Measurements from ENCODE around the gene KIF1B.

Gene KIF1B

GRCh38 chr1:10242811-10243210 lies 32.4 kb downstream of the KIF1B start:
- H3K9me3 ChIP-seq (ENCODE audit: insufficient read depth, low read length) = no peaks in the 10 kb centered on the region
- no peaks in the 10 kb centered on the region for H3F3A ChIP-seq (ENCODE audit: insufficient read depth)
- H3K27ac ChIP-seq (ENCODE audit: low read depth, low read length) = no peak overlapping the region
- no peaks in the 10 kb centered on the region for H3K79me2 ChIP-seq (ENCODE audit: insufficient read depth, low read length)
- no peak for TF ChIP-seq EZH2phosphoT487 (conservative IDR thresholded peaks at IDR 0.05; ENCODE audit: low read length)
- no peak for TF ChIP-seq CTCF (IDR thresholded peaks at IDR 0.05; ENCODE audit: insufficient read depth, low read length, poor library complexity, severe bottlenecking)
- H2AFZ ChIP-seq (ENCODE audit: low read depth, low read length, severe bottlenecking) = no peak overlapping the region
- no peak overlapping the region for H3K4me3 ChIP-seq (ENCODE audit: insufficient read depth, low read length, poor library complexity, severe bottlenecking)
- no peaks in the 10 kb centered on the region for H3K27me3 ChIP-seq (ENCODE audit: low read length)
- no peaks in the 10 kb centered on the region for H3K9me2 ChIP-seq (replicated peaks; ENCODE audit: insufficient read depth, low read length)
- no peak overlapping the region for H3K9ac ChIP-seq (ENCODE audit: low read length)
- H3K36me3 ChIP-seq (ENCODE audit: low read length) = no peaks in the 10 kb centered on the region
- H3K4me2 ChIP-seq (ENCODE audit: low read depth, low read length, poor library complexity, severe bottlenecking) = no peak overlapping the region
- H4K20me1 ChIP-seq (ENCODE audit: low read depth, low read length) = no peaks in the 10 kb centered on the region

GRCh38 chr1:10245674-10246073 lies 35.3 kb downstream of the KIF1B start:
- no peaks in the 10 kb centered on the region for H3K79me2 ChIP-seq (ENCODE audit: insufficient read depth, low read length)
- H3K4me3 ChIP-seq (ENCODE audit: insufficient read depth, low read length, poor library complexity, severe bottlenecking) = no peak overlapping the region
- H3K4me2 ChIP-seq (ENCODE audit: low read depth, low read length, poor library complexity, severe bottlenecking) = no peak overlapping the region
- H3K27me3 ChIP-seq (ENCODE audit: low read length) = no peaks in the 10 kb centered on the region
- H3K9me2 ChIP-seq (replicated peaks; ENCODE audit: insufficient read depth, low read length) = no peaks in the 10 kb centered on the region
- no peaks in the 10 kb centered on the region for H3K9me3 ChIP-seq (ENCODE audit: insufficient read depth, low read length)
- H3K9ac ChIP-seq (ENCODE audit: low read length) = no peak overlapping the region
- H3F3A ChIP-seq (ENCODE audit: insufficient read depth) = no peaks in the 10 kb centered on the region
- no peak overlapping the region for H2AFZ ChIP-seq (ENCODE audit: low read depth, low read length, severe bottlenecking)
- H4K20me1 ChIP-seq (ENCODE audit: low read depth, low read length) = no peaks in the 10 kb centered on the region
- no peak for TF ChIP-seq EZH2phosphoT487 (conservative IDR thresholded peaks at IDR 0.05; ENCODE audit: low read length)
- TF ChIP-seq CTCF (IDR thresholded peaks at IDR 0.05; ENCODE audit: insufficient read depth, low read length, poor library complexity, severe bottlenecking) = no peak
- no peak overlapping the region for H3K27ac ChIP-seq (ENCODE audit: low read depth, low read length)
- no peaks in the 10 kb centered on the region for H3K36me3 ChIP-seq (ENCODE audit: low read length)

GRCh38 chr1:10249808-10250457 lies 39.6 kb downstream of the KIF1B start:
- Histone ChIP-seq H3K27ac (ENCODE audit: low read depth, low read length) (no peak overlapping the region), H3K79me2 (ENCODE audit: insufficient read depth, low read length) (no peaks in the 10 kb centered on the region)

More at GRCh38 chr1:10249808-10250457, 39.6 kb downstream of the KIF1B start:
- H3K36me3 ChIP-seq (ENCODE audit: low read length) = no peaks in the 10 kb centered on the region
- no peaks in the 10 kb centered on the region for H3K27me3 ChIP-seq (ENCODE audit: low read length)
- no peaks in the 10 kb centered on the region for H3F3A ChIP-seq (ENCODE audit: insufficient read depth)
- H3K9me3 ChIP-seq (ENCODE audit: insufficient read depth, low read length) = no peaks in the 10 kb centered on the region
- H3K9ac ChIP-seq (ENCODE audit: low read length) = no peak overlapping the region
- no peak overlapping the region for H3K4me3 ChIP-seq (ENCODE audit: insufficient read depth, low read length, poor library complexity, severe bottlenecking)
- H2AFZ ChIP-seq (ENCODE audit: low read depth, low read length, severe bottlenecking) = no peak overlapping the region
- H4K20me1 ChIP-seq (ENCODE audit: low read depth, low read length) = no peaks in the 10 kb centered on the region
- TF ChIP-seq CTCF (IDR thresholded peaks at IDR 0.05; ENCODE audit: insufficient read depth, low read length, poor library complexity, severe bottlenecking) (no peak), EZH2phosphoT487 (conservative IDR thresholded peaks at IDR 0.05; ENCODE audit: low read length) (no peak)
- no peaks in the 10 kb centered on the region for H3K9me2 ChIP-seq (replicated peaks; ENCODE audit: insufficient read depth, low read length)
- no peak overlapping the region for H3K4me2 ChIP-seq (ENCODE audit: low read depth, low read length, poor library complexity, severe bottlenecking)
